K562 (cell line): Measurements from ENCODE around the gene CTXN1. TPM values are rescaled to one million over a fixed set of nuclear protein-coding genes. Genes with fewer than 3 reads are reported as not detected.

Source experiments
- ATF1 ChIP-seq, 2 experiments: fragments of 450-650 bp in 1 of 2; IDR thresholded peaks; 2 replicates each; pipeline ENCODE4 v1.6.1; 2016; ENCODE audit warnings: missing compliant biosample characterization in 1 of 2, missing genetic modification characterization in 1 of 2
- E2F5 ChIP-seq: sonication (generic); formaldehyde crosslinking; IDR thresholded peaks from 2 replicates; pipeline ENCODE4 v1.8.0; 2022; ENCODE audit warnings: mild to moderate bottlenecking, missing genetic modification reagents
- E2F6 ChIP-seq, 2 experiments: IDR thresholded peaks; 2 replicates each; pipeline ENCODE4 v1.6.1; 2011; ENCODE audit warnings: borderline replicate concordance in 1 of 2, control low read depth in 1 of 2, low read depth in 1 of 2, low read length in 1 of 2, mild to moderate bottlenecking in 1 of 2, mixed read lengths in 1 of 2, moderate library complexity in 1 of 2; ENCODE audit not compliant: insufficient read depth in 1 of 2, insufficient read length in 1 of 2, poor library complexity in 1 of 2, severe bottlenecking in 1 of 2; ENCODE audit errors: extremely low read depth in 1 of 2
- ETV1 ChIP-seq: fragments of 450-650 bp; conservative IDR thresholded peaks from 2 replicates; pipeline ENCODE4 v1.6.1; 2016; ENCODE audit warnings: missing genetic modification characterization, control low read depth, low read depth, missing compliant biosample characterization
- GABPA ChIP-seq: fragments of 200-800 bp; sonication (Bioruptor generic); conservative IDR thresholded peaks from 2 replicates; pipeline ENCODE4 v1.6.1; 2016; ENCODE audit warnings: low read depth, missing genetic modification characterization, missing compliant biosample characterization
- HDAC2 ChIP-seq: fragments of 450-650 bp; IDR thresholded peaks from 2 replicates; pipeline ENCODE4 v1.6.1; 2016; ENCODE audit warnings: mild to moderate bottlenecking
- IFI16 ChIP-seq: fragments of 250-450 bp; sonication (Bioruptor Pico); IDR thresholded peaks from 2 replicates; pipeline ENCODE4 v2.1.2; 2022; ENCODE audit warnings: mild to moderate bottlenecking, inconsistent platforms
- MNT ChIP-seq, 2 experiments: fragments of 450-650 bp; conservative IDR thresholded peaks; 2 replicates each; pipeline ENCODE4 v1.6.1; 2017; ENCODE audit warnings: mild to moderate bottlenecking in 2 of 2, moderate library complexity in 2 of 2
- MYC ChIP-seq, 2 experiments: fragments of 250-450 bp in 1 of 2; sonication (Bioruptor Pico) in 1 of 2; IDR thresholded peaks; 2 replicates each; pipeline versions ENCODE4 v1.5.1 to v1.6.1; 2012 to 2021; ENCODE audit warnings: low read depth in 2 of 2, borderline replicate concordance in 1 of 2, improper control_type of control experiment in 1 of 2, low read length in 1 of 2, mild to moderate bottlenecking in 1 of 2, moderate library complexity in 1 of 2
- PHF8 ChIP-seq: fragments of 200-600 bp; sonication (generic); IDR thresholded peaks from 2 replicates; pipeline ENCODE4 v1.6.1; 2012; ENCODE audit warnings: mixed run types, mild to moderate bottlenecking, inconsistent platforms, low read length, moderate library complexity, borderline replicate concordance
- SMAD4 ChIP-seq: fragments of 250-450 bp; sonication (Bioruptor Pico); conservative IDR thresholded peaks from 2 replicates; pipeline ENCODE4 v1.8.0; 2021; ENCODE audit warnings: inconsistent platforms, mild to moderate bottlenecking, moderate library complexity
- USF2 ChIP-seq: sonication (generic); formaldehyde crosslinking; IDR thresholded peaks from 2 replicates; pipeline ENCODE4 v1.5.0; 2020; ENCODE audit warnings: missing genetic modification reagents
- ZKSCAN8 ChIP-seq: fragments of 200-800 bp; sonication (Bioruptor generic); IDR thresholded peaks from 2 replicates; pipeline ENCODE4 v1.6.1; 2016; ENCODE audit warnings: missing genetic modification characterization, missing compliant biosample characterization
- ZNF143 ChIP-seq: sonication (generic); formaldehyde crosslinking; IDR thresholded peaks from 2 replicates; pipeline ENCODE4 v1.9.0; 2022; ENCODE audit warnings: mild to moderate bottlenecking, missing genetic modification reagents
- ZNF699 ChIP-seq: fragments of 250-450 bp; sonication (Bioruptor Pico); IDR thresholded peaks from 2 replicates; pipeline ENCODE4 v1.8.0; 2021; ENCODE audit warnings: mild to moderate bottlenecking, moderate library complexity; ENCODE audit not compliant: insufficient replicate concordance
- polyA plus RNA-seq, 8 experiments: library from polyadenylated mRNA; depleted of rRNA in 4 of 8; stranded (reverse) in 5 of 8; unstranded in 3 of 8; fragments of >200 nt; fragmentation: Nextera tagmentation in 2 of 8; fragmentation: Illumina TruSeq in 1 of 8; extraction: Ambion mirVana in 2 of 8; extraction: Trizol in 1 of 8; gene quantifications; 2 replicates each; pipeline versions ENCODE4 v1.2.1 to v1.2.3, GENCODE V29; 2011 to 2014; ENCODE audit warnings: inconsistent platforms in 1 of 8, missing spikeins in 1 of 8
- total RNA-seq, 7 experiments: library from RNA; depleted of rRNA in 6 of 7; stranded (reverse); fragments of >200 nt in 6 of 7; fragmentation: Illumina TruSeq in 2 of 7; extraction: Trizol in 2 of 7; gene quantifications; 2 replicates each; pipeline versions ENCODE4 v1.2.1 to v1.2.3, GENCODE V29; 2011 to 2021; ENCODE audit warnings: low replicate concordance in 1 of 7
- TF ChIP-seq, protein P1 (sequence below): fragments of 250-450 bp; sonication (Bioruptor Pico); IDR thresholded peaks from 2 replicates; pipeline ENCODE4 v1.5.1; 2021; ENCODE audit warnings: mild to moderate bottlenecking
- TF ChIP-seq, protein P2 (sequence below): IDR thresholded peaks from 2 replicates; pipeline ENCODE4 v1.6.1; 2016; ENCODE audit warnings: missing genetic modification characterization, missing compliant biosample characterization

The CTXN1 gene
- total and polyA plus RNA-seq, 9 of the 15 experiments (the other 6 are each of a cell fraction or from before 2014, with no cell fraction given): 0.15 to 37.4 (median 1.8) TPM; not detected in 2

DNA sequence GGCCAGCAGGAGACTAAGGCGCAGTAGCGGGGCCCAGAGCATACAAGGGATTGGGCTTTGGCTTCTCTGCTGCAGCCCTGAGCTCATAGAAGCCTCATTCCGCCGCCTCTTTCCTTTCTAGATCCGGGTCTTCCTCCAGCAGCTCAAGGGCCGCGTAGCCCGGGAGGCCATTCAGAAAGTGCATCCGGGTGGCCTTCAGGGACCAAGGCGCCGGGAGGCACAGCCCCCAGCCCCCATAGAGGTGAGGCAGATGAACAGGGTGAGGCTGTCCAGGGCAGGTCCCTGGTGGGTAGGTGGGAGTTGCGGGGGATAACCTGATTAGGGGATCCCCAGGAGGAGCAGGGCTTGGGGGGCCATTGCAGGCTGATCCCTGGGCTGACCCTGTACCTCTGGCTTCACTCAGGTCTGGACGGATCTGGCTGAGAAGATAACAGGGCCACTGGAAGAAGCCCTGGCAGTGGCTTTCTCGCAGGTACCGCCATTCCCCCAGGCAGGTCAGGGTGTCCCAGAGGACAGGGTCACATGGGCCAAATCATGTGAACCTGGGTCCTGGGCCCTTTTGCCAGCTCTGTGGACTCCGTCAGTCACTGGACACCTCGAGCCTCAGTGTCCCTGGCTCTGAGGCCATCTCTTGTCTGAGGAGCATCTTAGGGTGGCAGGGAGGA lies 4.5 kb downstream of the CTXN1 start (continued):
- 0 out of 2 replicates have a peak, but pooled peaks have one; percentile 27 for TF ChIP-seq ZNF143 (CRISPR knock-in tag)
- TF ChIP-seq MNT (conservative IDR thresholded peaks at IDR 0.05): 0 out of 4 replicates have a peak, but pooled peaks of 1 of the 2 experiments have one; percentile 6
- no peak for TF ChIP-seq ZKSCAN8 (CRISPR knock-in tag)
- peak; percentile 51; the same call in 1 of the 2 replicates for TF ChIP-seq ETV1 (tag)
- TF ChIP-seq ATF1 (CRISPR knock-in tag; IDR thresholded peaks at IDR 0.05): no peak
- TF ChIP-seq ATF1 (tag; IDR thresholded peaks at IDR 0.05): no peak
- TF ChIP-seq, protein P1, sequence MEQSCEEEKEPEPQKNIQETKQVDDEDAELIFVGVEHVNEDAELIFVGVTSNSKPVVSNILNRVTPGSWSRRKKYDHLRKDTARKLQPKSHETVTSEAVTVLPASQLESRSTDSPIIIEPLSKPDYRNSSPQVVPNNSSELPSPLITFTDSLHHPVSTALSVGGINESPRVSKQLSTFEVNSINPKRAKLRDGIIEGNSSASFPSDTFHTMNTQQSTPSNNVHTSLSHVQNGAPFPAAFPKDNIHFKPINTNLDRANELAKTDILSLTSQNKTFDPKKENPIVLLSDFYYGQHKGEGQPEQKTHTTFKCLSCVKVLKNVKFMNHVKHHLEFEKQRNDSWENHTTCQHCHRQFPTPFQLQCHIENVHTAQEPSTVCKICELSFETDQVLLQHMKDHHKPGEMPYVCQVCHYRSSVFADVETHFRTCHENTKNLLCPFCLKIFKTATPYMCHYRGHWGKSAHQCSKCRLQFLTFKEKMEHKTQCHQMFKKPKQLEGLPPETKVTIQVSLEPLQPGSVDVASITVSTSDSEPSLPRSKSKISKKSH (CRISPR knock-in tag): no peak
- TF ChIP-seq ZNF699 (CRISPR knock-in tag): no peak
- TF ChIP-seq, protein P2, sequence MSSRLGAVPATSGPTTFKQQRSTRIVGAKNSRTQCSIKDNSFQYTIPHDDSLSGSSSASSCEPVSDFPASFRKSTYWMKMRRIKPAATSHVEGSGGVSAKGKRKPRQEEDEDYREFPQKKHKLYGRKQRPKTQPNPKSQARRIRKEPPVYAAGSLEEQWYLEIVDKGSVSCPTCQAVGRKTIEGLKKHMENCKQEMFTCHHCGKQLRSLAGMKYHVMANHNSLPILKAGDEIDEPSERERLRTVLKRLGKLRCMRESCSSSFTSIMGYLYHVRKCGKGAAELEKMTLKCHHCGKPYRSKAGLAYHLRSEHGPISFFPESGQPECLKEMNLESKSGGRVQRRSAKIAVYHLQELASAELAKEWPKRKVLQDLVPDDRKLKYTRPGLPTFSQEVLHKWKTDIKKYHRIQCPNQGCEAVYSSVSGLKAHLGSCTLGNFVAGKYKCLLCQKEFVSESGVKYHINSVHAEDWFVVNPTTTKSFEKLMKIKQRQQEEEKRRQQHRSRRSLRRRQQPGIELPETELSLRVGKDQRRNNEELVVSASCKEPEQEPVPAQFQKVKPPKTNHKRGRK (tag): no peak
- TF ChIP-seq E2F6 (IDR thresholded peaks at IDR 0.05; ENCODE audit: borderline replicate concordance in 1 of 2, extremely low read depth in 1 of 2, insufficient read depth in 1 of 2, insufficient read length in 1 of 2, low read depth in 1 of 2, low read length in 1 of 2, poor library complexity in 1 of 2, severe bottlenecking in 1 of 2): peak in 1 of 2 experiments; percentile 7
- TF ChIP-seq SMAD4 (CRISPR knock-in tag): 0 out of 2 replicates have a peak, but pooled peaks have one; percentile 5
- TF ChIP-seq E2F5: peak; percentile 11; the same call in 1 of the 2 replicates
- TF ChIP-seq MYC (IDR thresholded peaks at IDR 0.05; ENCODE audit: low read depth, low read length): no peak
- TF ChIP-seq MYC (CRISPR knock-in tag; IDR thresholded peaks at IDR 0.05; ENCODE audit: borderline replicate concordance, low read depth): peak; percentile 49; the same call in 1 of the 2 replicates
- TF ChIP-seq PHF8: peak; percentile 2; the same call in 1 of the 2 replicates
- TF ChIP-seq USF2 (CRISPR knock-in tag): peak; percentile 42; the same call in 1 of the 2 replicates
- peak; percentile 68 for TF ChIP-seq GABPA (tag)
- 0 out of 2 replicates have a peak, but pooled peaks have one; percentile 4 for TF ChIP-seq HDAC2
- no peak for TF ChIP-seq IFI16
